HG02884 (cell line): Measurements from ENCODE around the gene RAI1.

ENCODE experiments used
- ATAC-seq: cut with Tn5 transposase; IDR thresholded peaks from one replicate; pipeline ENCODE4 v1.9.1; 2021; ENCODE audit warnings: mild to moderate bottlenecking, moderate library complexity; ENCODE audit not compliant: unreplicated experiment

The RAI1 gene

GRCh38 chr17:17698371-17698770 lies 17.1 kb downstream of the RAI1 start:
- ATAC-seq, result no peak

GRCh38 chr17:17698869-17699351 lies 17.7 kb downstream of the RAI1 start:
- no peak for ATAC-seq

GRCh38 chr17:17699491-17699890 lies 18.2 kb downstream of the RAI1 start:
- no peak for ATAC-seq

- no peak for ATAC-seq
Observed at GRCh38 chr17:17700251-17700969, 19.2 kb downstream of the RAI1 start.

- no peak for ATAC-seq
Observed at GRCh38 chr17:17701112-17701511, 19.9 kb downstream of the RAI1 start.

GRCh38 chr17:17701658-17702057 lies 20.4 kb downstream of the RAI1 start:
- ATAC-seq, result no peak

- ATAC-seq, result no peak
Observed at GRCh38 chr17:17702449-17703139, 21.3 kb downstream of the RAI1 start.

- ATAC-seq, result no peak
Observed at GRCh38 chr17:17703140-17703919, 22.1 kb downstream of the RAI1 start.

GRCh38 chr17:17704931-17705330 lies 23.7 kb downstream of the RAI1 start:
- no peak for ATAC-seq

- no peak for ATAC-seq
Observed at GRCh38 chr17:17706140-17707060, 25.1 kb downstream of the RAI1 start.

- no peak for ATAC-seq
Observed at GRCh38 chr17:17708295-17708694, 27.0 kb downstream of the RAI1 start.

- ATAC-seq, result no peak
Observed at GRCh38 chr17:17708816-17709215, 27.6 kb downstream of the RAI1 start.

GRCh38 chr17:17709815-17710321 lies 28.6 kb downstream of the RAI1 start:
- no peak for ATAC-seq

GRCh38 chr17:17710355-17710727 lies 29.1 kb downstream of the RAI1 start:
- no peak for ATAC-seq

GRCh38 chr17:17710728-17711541 lies 29.7 kb downstream of the RAI1 start:
- ATAC-seq, result no peak

GRCh38 chr17:17711641-17712162 lies 30.4 kb downstream of the RAI1 start:
- no peak for ATAC-seq

GRCh38 chr17:17712268-17712924 lies 31.1 kb downstream of the RAI1 start:
- no peak for ATAC-seq

GRCh38 chr17:17713839-17714238 lies 32.6 kb downstream of the RAI1 start:
- no peak for ATAC-seq
